Heart left ventricle (tissue), 13 donors: ENCODE measurements around the gene ALG8.

Experiments used
- CTCF ChIP-seq, 12 donors: fragments of 200-600 bp; sonication (generic) in 4 of 12; IDR thresholded peaks; one replicate each; pipeline versions ENCODE4 v1.5.0 to v1.8.0; 2018 to 2022; ENCODE audit warnings: antibody characterized with exemption in 12 of 12, mild to moderate bottlenecking in 5 of 12
- POLR2A ChIP-seq, 2 donors: fragments of 450-650 bp; IDR thresholded peaks; one replicate each; pipeline ENCODE4 v1.6.1; 2017; ENCODE audit warnings: antibody characterized with exemption in 2 of 2, mild to moderate bottlenecking in 2 of 2, moderate library complexity in 2 of 2
- donor health status: ischemic (EF 13 %, LVEDD 7.1; RV severe dilation, severe dysfunction).
- donor health status: DM: no; HTN: yes; CAD: no.
- donor health status: DM: no; HTN: no; CAD: no.
- donor health status: ischemic (EF 25% LVEDD 6.9; RV normal size, moderate dysfunction).
- donor health status: ischemic (EF 25% LVEDD 5.7; RV mildly dilated, moderate dysfunction).
- donor health status: ischemic (EF 35%, LVEDD 5.7; RV mildly dilated, moderate dysfunction).
- donor health status: nonischemic (EF 11% LVEDD 7.7; RV severe dilation, severe dysfunction).
- donor health status: DM: yes; HTN: yes; CAD: no.
- donor health status: PGD.
- donor health status: ischemic (EF 29% LVEDD 5.4; RV normal size, mild dysfunction).
- donor health status: nonischemic (EF 23%, LVEDD 6.1; RV moderate dilation, normal function).

- TF ChIP-seq CTCF (IDR thresholded peaks at IDR 0.05) (no peak), POLR2A (IDR thresholded peaks at IDR 0.05) (no peak)
Observed at GRCh38 chr11:78100676-78101472, 38.6 kb downstream of the ALG8 start.
